ENCODE measurements around the gene RNU1-3.
A peak's percentile ranks its signal among the peaks of the same experiment; 100 is the strongest.
"Not testable (repeated sequence)": the region's sequence is repeated elsewhere in the genome, so short reads cannot be mapped to it uniquely, and the experiment has no call there.

The RNU1-3 gene

GRCh38 chr1:16648756-16649155 is 18.0 kb downstream of the RNU1-3 start:
- H3K4me3 ChIP-seq (ENCODE audit: low read depth, low read length); POLR2A ChIA-PET; CTCF ChIA-PET; DNase-seq (ENCODE audit: low read depth, low spot score): not testable (repeated sequence)

DNA sequence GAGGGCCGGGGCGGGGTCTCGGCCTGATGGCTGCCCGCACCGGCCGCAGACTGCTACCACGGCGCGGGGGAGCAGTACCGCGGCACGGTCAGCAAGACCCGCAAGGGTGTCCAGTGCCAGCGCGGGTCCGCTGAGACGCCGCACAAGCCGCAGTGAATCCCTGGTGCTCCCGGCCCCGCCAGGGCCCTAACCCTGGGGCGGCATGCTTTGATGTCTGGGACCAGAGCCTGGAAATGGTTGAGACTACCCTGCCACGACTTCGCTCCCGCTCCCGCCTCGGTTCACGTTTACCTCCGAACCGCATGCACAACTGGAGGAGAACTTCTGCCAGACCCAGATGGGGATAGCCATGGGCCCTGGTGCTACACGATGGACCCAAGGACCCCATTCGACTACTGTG is 18.5 kb downstream of the RNU1-3 start:
- CTCF ChIA-PET; POLR2A ChIA-PET; DNase-seq (ENCODE audit: low read depth, low spot score): not testable (repeated sequence)

DNA sequence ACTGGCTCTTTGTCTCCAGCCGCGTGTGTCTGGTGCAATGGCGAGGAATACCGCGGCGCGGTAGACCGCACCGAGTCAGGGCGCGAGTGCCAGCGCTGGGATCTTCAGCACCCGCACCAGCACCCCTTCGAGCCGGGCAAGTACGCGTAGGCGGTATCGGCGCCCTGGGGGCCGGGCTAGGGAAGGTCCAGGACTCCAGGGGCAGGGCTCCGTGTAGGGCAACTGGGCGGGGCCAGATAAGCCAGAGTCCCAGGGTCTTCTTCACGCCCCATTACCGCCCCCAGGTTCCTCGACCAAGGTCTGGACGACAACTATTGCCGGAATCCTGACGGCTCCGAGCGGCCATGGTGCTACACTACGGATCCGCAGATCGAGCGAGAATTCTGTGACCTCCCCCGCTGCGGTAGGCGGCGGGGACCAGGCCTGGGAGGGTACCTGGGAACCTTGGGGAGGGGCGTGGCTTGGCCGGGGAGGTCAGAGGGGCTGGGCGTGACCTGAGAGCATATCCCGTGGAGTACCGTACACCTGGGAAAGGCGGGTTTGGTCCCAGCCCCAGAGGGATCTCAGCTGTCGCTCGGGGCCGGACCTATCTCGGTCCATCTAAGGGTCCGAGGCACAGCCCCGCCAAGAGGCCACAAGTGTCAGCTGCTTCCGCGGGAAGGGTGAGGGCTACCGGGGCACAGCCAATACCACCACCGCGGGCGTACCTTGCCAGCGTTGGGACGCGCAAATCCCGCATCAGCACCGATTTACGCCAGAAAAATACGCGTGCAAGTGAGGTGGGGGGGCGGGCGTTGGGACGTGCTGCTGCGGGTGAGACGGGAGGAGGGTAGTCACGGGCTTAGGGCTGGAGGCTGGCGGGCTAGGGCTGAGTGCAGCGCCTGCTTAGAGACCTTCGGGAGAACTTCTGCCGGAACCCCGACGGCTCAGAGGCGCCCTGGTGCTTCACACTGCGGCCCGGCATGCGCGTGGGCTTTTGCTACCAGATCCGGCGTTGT is 19.3 kb downstream of the RNU1-3 start:
- CTCF ChIA-PET; H3K4me3 ChIP-seq (ENCODE audit: low read depth, low read length); DNase-seq (ENCODE audit: low read depth, low spot score); POLR2A ChIA-PET: not testable (repeated sequence)

More for the DNA sequence above, 18.5 kb downstream of the RNU1-3 start:
- H3K4me3 ChIP-seq (ENCODE audit: low read depth, low read length): not testable (repeated sequence)

GRCh38 chr1:16646716-16647115 is 20.0 kb downstream of the RNU1-3 start:
- CTCF ChIA-PET; POLR2A ChIA-PET; H3K4me3 ChIP-seq (ENCODE audit: low read depth, low read length); DNase-seq (ENCODE audit: low read depth, low spot score): not testable (repeated sequence)

DNA sequence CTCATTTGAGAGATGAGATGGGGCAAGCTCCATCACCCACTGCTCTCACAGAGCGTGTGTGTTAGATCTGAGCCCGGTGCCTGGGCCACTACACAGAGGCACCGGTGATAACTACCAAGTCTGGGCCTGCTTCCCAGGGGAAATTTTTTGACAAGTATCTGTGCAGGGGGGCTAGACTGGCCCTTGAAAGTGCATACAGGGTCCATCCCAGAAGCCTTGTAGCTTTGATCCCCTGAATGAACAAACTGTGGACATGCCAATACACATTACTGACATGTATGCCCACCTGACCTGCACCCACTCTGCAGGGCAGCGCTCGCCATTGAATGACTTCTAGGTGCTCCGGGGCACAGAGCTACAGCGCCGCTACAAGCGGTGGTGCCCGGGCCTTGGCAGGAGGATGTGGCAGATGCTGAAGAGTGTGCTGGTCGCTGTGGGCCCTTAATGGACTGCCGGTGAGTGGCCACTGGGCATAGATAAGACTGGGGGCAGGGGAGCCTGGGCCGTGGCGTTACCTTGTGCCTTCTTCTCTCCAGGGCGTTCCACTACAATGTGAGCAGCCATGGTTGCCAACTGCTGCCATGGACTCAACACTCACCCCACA is 20.6 kb downstream of the RNU1-3 start:
- CTCF ChIA-PET; H3K4me3 ChIP-seq (ENCODE audit: low read depth, low read length); POLR2A ChIA-PET; DNase-seq (ENCODE audit: low read depth, low spot score): not testable (repeated sequence)

GRCh38 chr1:16645271-16646060 is 21.3 kb downstream of the RNU1-3 start:
- peak overlapping the region; percentile 100 for H3K4me3 ChIP-seq (ENCODE audit: low read depth, low read length)
- CTCF ChIA-PET: interaction anchor here (1.0 to 1.3 kb wide), 2 partner anchors 25 to 36 kb away, joined by 4 read pairs; no protein-coding TSS in a partner anchor
- DNase-seq (ENCODE audit: low read depth, low spot score); POLR2A ChIA-PET: not testable (repeated sequence)

GRCh38 chr1:16644482-16645270 is 22.1 kb downstream of the RNU1-3 start:
- ChIA-PET CTCF (interaction anchor here (1.0 to 1.6 kb wide), 3 partner anchors 24 to 82 kb away, joined by 3 to 4 read pairs (median 4); no protein-coding TSS in a partner anchor), POLR2A (interaction anchor here (0.5 to 0.6 kb wide), 2 partner anchors 357 to 1012 kb away, joined by 4 read pairs; no protein-coding TSS in a partner anchor)
- peak overlapping the region; percentile 100 for H3K4me3 ChIP-seq (ENCODE audit: low read depth, low read length)
- peak; percentile 61 for DNase-seq (ENCODE audit: low read depth, low spot score)
- TF ChIP-seq, protein P1, sequence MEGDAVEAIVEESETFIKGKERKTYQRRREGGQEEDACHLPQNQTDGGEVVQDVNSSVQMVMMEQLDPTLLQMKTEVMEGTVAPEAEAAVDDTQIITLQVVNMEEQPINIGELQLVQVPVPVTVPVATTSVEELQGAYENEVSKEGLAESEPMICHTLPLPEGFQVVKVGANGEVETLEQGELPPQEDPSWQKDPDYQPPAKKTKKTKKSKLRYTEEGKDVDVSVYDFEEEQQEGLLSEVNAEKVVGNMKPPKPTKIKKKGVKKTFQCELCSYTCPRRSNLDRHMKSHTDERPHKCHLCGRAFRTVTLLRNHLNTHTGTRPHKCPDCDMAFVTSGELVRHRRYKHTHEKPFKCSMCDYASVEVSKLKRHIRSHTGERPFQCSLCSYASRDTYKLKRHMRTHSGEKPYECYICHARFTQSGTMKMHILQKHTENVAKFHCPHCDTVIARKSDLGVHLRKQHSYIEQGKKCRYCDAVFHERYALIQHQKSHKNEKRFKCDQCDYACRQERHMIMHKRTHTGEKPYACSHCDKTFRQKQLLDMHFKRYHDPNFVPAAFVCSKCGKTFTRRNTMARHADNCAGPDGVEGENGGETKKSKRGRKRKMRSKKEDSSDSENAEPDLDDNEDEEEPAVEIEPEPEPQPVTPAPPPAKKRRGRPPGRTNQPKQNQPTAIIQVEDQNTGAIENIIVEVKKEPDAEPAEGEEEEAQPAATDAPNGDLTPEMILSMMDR (IDR thresholded peaks at IDR 0.05; ENCODE audit: insufficient read depth, low read length, missing control alignments): peak; percentile 76

DNA sequence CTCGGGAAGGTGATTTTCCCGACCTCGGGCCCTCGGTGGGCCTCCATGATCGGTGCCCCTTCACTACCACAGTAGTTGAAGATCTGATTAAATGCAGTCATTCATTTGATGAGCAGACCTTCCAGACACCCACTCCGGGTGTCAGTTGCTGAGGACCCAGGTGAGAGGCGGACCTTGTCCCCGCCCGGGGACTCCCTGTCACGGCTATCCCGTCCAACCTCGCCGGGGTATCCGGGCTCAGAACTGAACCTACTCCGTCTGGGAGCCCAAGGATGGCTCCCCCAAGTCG is 22.6 kb downstream of the RNU1-3 start:
- TF ChIP-seq, protein P1 (IDR thresholded peaks at IDR 0.05; ENCODE audit: insufficient read depth, low read length, missing control alignments): no peak
- ChIA-PET CTCF (interaction anchor here (1.0 to 1.6 kb wide), 3 partner anchors 23 to 83 kb away, joined by 3 to 4 read pairs (median 4); no protein-coding TSS in a partner anchor), POLR2A (interaction anchor here (0.5 to 0.6 kb wide), 2 partner anchors 357 to 1013 kb away, joined by 4 read pairs; no protein-coding TSS in a partner anchor)
- no peak for DNase-seq (ENCODE audit: low read depth, low spot score)
- peak overlapping the region; percentile 100 for H3K4me3 ChIP-seq (ENCODE audit: low read depth, low read length)

DNA sequence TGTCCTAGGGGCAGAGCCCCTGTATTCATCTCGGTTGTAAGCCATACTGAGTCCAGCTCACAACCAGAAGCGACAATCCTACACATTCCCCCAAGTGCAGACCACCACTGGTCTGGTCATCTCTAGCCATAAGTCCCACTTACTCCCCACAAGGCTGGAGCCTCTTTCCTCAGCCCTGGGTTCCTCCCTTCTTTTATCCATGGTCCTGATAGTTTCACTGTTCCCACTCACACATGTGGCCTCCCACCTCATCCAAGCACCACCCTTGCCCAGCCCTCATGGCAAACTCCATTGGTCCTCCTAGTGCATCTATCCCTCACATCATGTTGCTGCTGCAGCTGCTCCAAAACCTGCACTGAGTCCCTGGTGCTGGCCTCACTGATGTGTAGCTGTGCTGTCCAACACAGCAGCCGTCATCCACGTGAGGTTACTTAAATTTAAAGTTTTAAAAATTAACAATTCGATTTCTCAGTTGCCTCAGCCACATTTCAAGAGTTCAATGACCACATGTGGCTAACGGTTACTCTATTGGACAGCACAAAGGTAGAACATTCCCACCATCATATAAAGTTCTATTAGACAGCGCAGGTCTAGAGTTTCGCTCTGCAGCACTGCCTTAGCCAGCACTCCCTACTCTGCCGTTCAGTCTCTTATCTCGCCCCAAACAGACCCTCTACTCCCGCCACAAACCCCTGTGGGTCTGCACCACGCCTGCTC is 23.1 kb downstream of the RNU1-3 start:
- ChIA-PET CTCF (interaction anchor here (1.3 to 1.6 kb wide), 2 partner anchors 34 to 83 kb away, joined by 3 to 4 read pairs; no protein-coding TSS in a partner anchor), POLR2A (interaction anchor here (0.6 kb wide), 1 partner anchor 358 kb away, joined by 4 read pairs; no protein-coding TSS in a partner anchor)
- peak overlapping the region; percentile 100 for H3K4me3 ChIP-seq (ENCODE audit: low read depth, low read length)
- not testable (repeated sequence) for DNase-seq (ENCODE audit: low read depth, low spot score)

DNA sequence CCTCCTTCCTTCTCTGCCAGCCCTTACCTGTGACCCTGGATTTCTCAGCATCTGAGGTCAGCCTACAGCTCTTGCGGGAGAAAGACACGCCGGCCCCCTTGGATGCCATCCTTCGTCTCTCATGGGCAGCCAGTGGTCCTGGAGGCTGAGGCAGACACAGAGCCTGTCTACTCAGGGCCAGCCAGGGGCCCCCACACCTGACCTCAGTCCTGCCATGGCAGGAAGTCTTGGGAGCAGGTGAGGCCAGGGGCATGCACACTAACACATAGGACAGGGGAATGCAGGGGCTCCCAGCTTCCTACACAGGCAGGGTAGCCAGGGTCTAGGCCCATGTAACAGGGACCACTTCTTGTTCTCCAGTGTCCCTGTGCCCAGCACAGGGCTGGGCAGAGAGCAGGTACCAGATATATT is 23.7 kb downstream of the RNU1-3 start:
- peak overlapping the region; percentile 13 for H3K4me3 ChIP-seq (ENCODE audit: low read depth, low read length)
- CTCF ChIA-PET: interaction anchor here (1.4 to 1.6 kb wide), 2 partner anchors 22 to 84 kb away, joined by 3 to 5 read pairs; no protein-coding TSS in a partner anchor
- POLR2A ChIA-PET; DNase-seq (ENCODE audit: low read depth, low spot score): not testable (repeated sequence)

DNA sequence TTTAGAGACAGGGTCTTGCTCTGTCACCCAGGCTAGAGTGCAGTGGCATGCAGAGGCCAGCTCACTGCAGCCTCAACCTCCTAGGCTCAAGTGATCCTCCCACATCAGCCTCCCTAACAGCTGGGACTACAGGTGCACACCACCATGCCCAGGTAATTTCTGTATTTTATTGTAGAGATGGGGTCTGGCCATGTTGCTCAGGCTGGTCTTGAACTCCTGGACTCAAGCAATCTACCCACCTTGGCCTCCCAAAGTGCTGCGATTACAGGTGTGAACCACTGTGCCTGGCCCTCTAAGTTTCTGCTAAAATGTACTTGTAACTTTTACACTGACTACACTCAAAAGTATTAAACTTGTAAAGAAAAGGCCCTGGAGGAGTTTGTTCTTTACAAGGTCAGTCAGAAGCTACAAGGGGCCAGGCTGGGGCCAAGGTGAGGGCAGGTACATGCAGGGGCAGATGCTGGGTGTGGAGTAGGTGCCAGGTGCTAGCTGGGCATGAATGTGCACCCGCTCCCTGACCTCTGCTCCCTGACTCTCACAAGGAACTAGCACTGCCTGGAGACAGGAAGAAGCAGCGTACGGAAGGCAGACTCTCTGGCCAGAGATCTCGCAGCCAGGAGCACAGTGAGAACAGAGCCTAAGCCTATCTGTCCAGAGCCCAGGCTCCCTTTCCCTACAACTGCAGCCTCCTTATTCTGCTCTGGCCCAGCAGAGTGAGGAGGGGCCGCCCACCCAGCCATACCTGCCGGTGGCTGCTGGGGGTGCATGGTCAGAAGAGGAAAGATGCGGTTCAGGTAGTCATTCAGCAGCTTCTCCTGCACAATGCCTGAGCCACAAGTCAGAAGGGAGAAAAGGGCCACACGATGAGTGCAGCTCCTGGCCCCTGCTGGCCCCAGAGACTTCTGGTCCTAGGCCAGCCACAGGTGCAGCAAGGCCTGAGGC is 24.5 kb downstream of the RNU1-3 start:
- H3K4me3 ChIP-seq (ENCODE audit: low read depth, low read length); DNase-seq (ENCODE audit: low read depth, low spot score); POLR2A ChIA-PET: not testable (repeated sequence)
- CTCF ChIA-PET: interaction anchor here (1.1 to 1.6 kb wide), 3 partner anchors 21 to 85 kb away, joined by 3 to 5 read pairs (median 3); no protein-coding TSS in a partner anchor
